Tibial nerve (tissue), 4 donors: Measurements from ENCODE around the gene THOC3.
"Not testable (repeated sequence)": the region's sequence is repeated elsewhere in the genome, so short reads cannot be mapped to it uniquely, and the experiment has no call there.

ENCODE experiments used
- EP300 ChIP-seq, 2 donors: sonication (generic); formaldehyde crosslinking; IDR thresholded peaks; one replicate each; pipeline ENCODE4 v1.6.1; 2017; ENCODE audit warnings: antibody characterized with exemption in 2 of 2, mild to moderate bottlenecking in 1 of 2
- TF ChIP-seq, protein P1 (sequence below), 5 experiments: fragments of 200-600 bp in 3 of 5; fragments of 450-650 bp in 2 of 5; sonication (generic) in 3 of 5; IDR thresholded peaks; one replicate each; pipeline ENCODE4 v1.5.1; 2016 to 2019; ENCODE audit warnings: antibody characterized with exemption in 5 of 5, mild to moderate bottlenecking in 3 of 5, moderate library complexity in 2 of 5

- TF ChIP-seq EP300 (IDR thresholded peaks at IDR 0.05) = not testable (repeated sequence)
- TF ChIP-seq, protein P1, sequence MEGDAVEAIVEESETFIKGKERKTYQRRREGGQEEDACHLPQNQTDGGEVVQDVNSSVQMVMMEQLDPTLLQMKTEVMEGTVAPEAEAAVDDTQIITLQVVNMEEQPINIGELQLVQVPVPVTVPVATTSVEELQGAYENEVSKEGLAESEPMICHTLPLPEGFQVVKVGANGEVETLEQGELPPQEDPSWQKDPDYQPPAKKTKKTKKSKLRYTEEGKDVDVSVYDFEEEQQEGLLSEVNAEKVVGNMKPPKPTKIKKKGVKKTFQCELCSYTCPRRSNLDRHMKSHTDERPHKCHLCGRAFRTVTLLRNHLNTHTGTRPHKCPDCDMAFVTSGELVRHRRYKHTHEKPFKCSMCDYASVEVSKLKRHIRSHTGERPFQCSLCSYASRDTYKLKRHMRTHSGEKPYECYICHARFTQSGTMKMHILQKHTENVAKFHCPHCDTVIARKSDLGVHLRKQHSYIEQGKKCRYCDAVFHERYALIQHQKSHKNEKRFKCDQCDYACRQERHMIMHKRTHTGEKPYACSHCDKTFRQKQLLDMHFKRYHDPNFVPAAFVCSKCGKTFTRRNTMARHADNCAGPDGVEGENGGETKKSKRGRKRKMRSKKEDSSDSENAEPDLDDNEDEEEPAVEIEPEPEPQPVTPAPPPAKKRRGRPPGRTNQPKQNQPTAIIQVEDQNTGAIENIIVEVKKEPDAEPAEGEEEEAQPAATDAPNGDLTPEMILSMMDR (IDR thresholded peaks at IDR 0.05) = not testable (repeated sequence)
Measured at GRCh38 chr5:175928752-175929151, 39.4 kb downstream of the THOC3 start.
